ENCODE data around the gene MPDZ. TPM values are rescaled to one million over a fixed set of nuclear protein-coding genes. Genes with fewer than 3 reads are reported as not detected.
A peak's percentile ranks its signal among the peaks of the same experiment; 100 is the strongest.

The MPDZ gene
- total RNA-seq, 1 donor from 2014 or later: 46.2 TPM

GRCh38 chr9:13264788-13265187 lies 14.7 kb downstream of the MPDZ start:
- peak overlapping the region; percentile 31 to 52 for H3K27ac ChIP-seq
- H3K4me1 ChIP-seq: peaks cover 4 to 22% of the 10 kb centered on the region in 2 donors

GRCh38 chr9:13263511-13263910 lies 16.0 kb downstream of the MPDZ start:
- no peaks in the 10 kb centered on the region for H3K27me3 ChIP-seq
- DNase-seq (ENCODE audit: low spot score in 2 of 2): no peak
- intact Hi-C loops (cut with DNase I): no loop called here
- no peaks in the 10 kb centered on the region for H3K36me3 ChIP-seq
- TF ChIP-seq CTCF (IDR thresholded peaks at IDR 0.05): no peak
- no peaks in the 10 kb centered on the region for H3K9me3 ChIP-seq
- H3K27ac ChIP-seq: no peak overlapping the region
- no peak overlapping the region for H3K4me3 ChIP-seq
- peaks cover 4 to 13% of the 10 kb centered on the region in 2 donors for H3K4me1 ChIP-seq

More at GRCh38 chr9:13264788-13265187, 14.7 kb downstream of the MPDZ start:
- intact Hi-C loops (cut with DNase I): no loop called here
- H3K36me3 ChIP-seq: no peaks in the 10 kb centered on the region
- no peaks in the 10 kb centered on the region for H3K9me3 ChIP-seq
- H3K4me3 ChIP-seq: no peak overlapping the region
- no peak for TF ChIP-seq CTCF (IDR thresholded peaks at IDR 0.05)
- H3K27me3 ChIP-seq: no peaks in the 10 kb centered on the region
- no peak for DNase-seq (ENCODE audit: low spot score in 2 of 2)

- H3K36me3 ChIP-seq: no peaks in the 10 kb centered on the region
- H3K9me3 ChIP-seq: peaks cover 0 to 10% of the 10 kb centered on the region in 2 donors
- no peak for TF ChIP-seq CTCF (IDR thresholded peaks at IDR 0.05)
- DNase-seq (ENCODE audit: low spot score in 2 of 2): no peak
- no peak overlapping the region for H3K27ac ChIP-seq
- intact Hi-C loops (cut with DNase I): no loop called here
- H3K4me1 ChIP-seq: no peaks in the 10 kb centered on the region
- no peaks in the 10 kb centered on the region for H3K27me3 ChIP-seq
- H3K4me3 ChIP-seq: no peak overlapping the region
Observed at GRCh38 chr9:13252852-13253251, 26.6 kb downstream of the MPDZ start.

GRCh38 chr9:13244181-13244580 lies 35.3 kb downstream of the MPDZ start:
- DNase-seq (ENCODE audit: low spot score in 2 of 2): no peak
- intact Hi-C loops (cut with DNase I): no loop called here
- Histone ChIP-seq H3K9me3 (no peaks in the 10 kb centered on the region), H3K27me3 (no peaks in the 10 kb centered on the region), H3K4me1 (no peaks in the 10 kb centered on the region), H3K27ac (no peak overlapping the region), H3K4me3 (no peak overlapping the region), H3K36me3 (peaks cover 5 to 18% of the 10 kb centered on the region in 2 donors)
- TF ChIP-seq CTCF (IDR thresholded peaks at IDR 0.05): no peak

- H3K36me3 ChIP-seq: peaks cover 4 to 20% of the 10 kb centered on the region in 2 donors
- intact Hi-C loops (cut with DNase I): no loop called here
Observed at GRCh38 chr9:13241283-13241682, 38.2 kb downstream of the MPDZ start.

More at GRCh38 chr9:13241283-13241682, 38.2 kb downstream of the MPDZ start:
- Histone ChIP-seq H3K27ac (no peak overlapping the region), H3K4me1 (no peaks in the 10 kb centered on the region), H3K4me3 (no peak overlapping the region), H3K9me3 (no peaks in the 10 kb centered on the region), H3K27me3 (no peaks in the 10 kb centered on the region)
- no peak for TF ChIP-seq CTCF (IDR thresholded peaks at IDR 0.05)
- DNase-seq (ENCODE audit: low spot score in 2 of 2): no peak
